Activated CD8-positive, alpha-beta memory T cell treated with anti-CD3 and anti-CD28 coated beads, Interleukin-2, amount 50 U/mL, for 4 hours (primary cell): ENCODE results near the gene PROP1.
"Not testable (repeated sequence)": the region's sequence is repeated elsewhere in the genome, so short reads cannot be mapped to it uniquely, and the experiment has no call there.

ENCODE experiments used
- DNase-seq: peaks from one replicate; pipeline ENCODE4 v3.0.0-alpha.2; 2020

PROP1 gene

GRCh38 chr5:177982072-177982727 lies 13.8 kb downstream of the PROP1 start:
- no peak for DNase-seq

GRCh38 chr5:177981296-177982071 lies 14.6 kb downstream of the PROP1 start:
- no peak for DNase-seq

GRCh38 chr5:177980743-177981151 lies 15.3 kb downstream of the PROP1 start:
- no peak for DNase-seq

GRCh38 chr5:177977600-177977999 lies 18.4 kb downstream of the PROP1 start:
- not testable (repeated sequence) for DNase-seq

GRCh38 chr5:177973066-177973635 lies 22.9 kb downstream of the PROP1 start:
- no peak for DNase-seq

GRCh38 chr5:177972613-177973012 lies 23.4 kb downstream of the PROP1 start:
- DNase-seq, result no peak

GRCh38 chr5:177972014-177972413 lies 24.0 kb downstream of the PROP1 start:
- not testable (repeated sequence) for DNase-seq

- DNase-seq, result no peak
These were observed 27.3 kb downstream of the PROP1 start for GRCh38 chr5:177968661-177969211.

GRCh38 chr5:177967221-177967887 lies 28.7 kb downstream of the PROP1 start:
- DNase-seq, result no peak

GRCh38 chr5:177966839-177967166 lies 29.2 kb downstream of the PROP1 start:
- no peak for DNase-seq

GRCh38 chr5:177966009-177966838 lies 29.8 kb downstream of the PROP1 start:
- no peak for DNase-seq

GRCh38 chr5:177964471-177964870 lies 31.6 kb downstream of the PROP1 start:
- DNase-seq, result no peak

- DNase-seq, result no peak
These were observed 32.1 kb downstream of the PROP1 start for GRCh38 chr5:177963966-177964365.

- no peak for DNase-seq
These were observed 36.7 kb downstream of the PROP1 start for GRCh38 chr5:177959315-177959714.

- no peak for DNase-seq
These were observed 37.3 kb downstream of the PROP1 start for GRCh38 chr5:177958696-177959095.

GRCh38 chr5:177957241-177957640 lies 38.8 kb downstream of the PROP1 start:
- DNase-seq, result no peak

- not testable (repeated sequence) for DNase-seq
These were observed 42.9 kb downstream of the PROP1 start for GRCh38 chr5:177953101-177953500.

- DNase-seq, result not testable (repeated sequence)
These were observed 46.4 kb downstream of the PROP1 start for GRCh38 chr5:177949656-177950055.

GRCh38 chr5:177949065-177949464 lies 47.0 kb downstream of the PROP1 start:
- not testable (repeated sequence) for DNase-seq

- DNase-seq, result not testable (repeated sequence)
These were observed 48.1 kb downstream of the PROP1 start for GRCh38 chr5:177947912-177948311.

- peak; percentile 32 for DNase-seq
These were observed 50.3 kb downstream of the PROP1 start for GRCh38 chr5:177945601-177946283.

GRCh38 chr5:177945145-177945544 lies 50.9 kb downstream of the PROP1 start:
- not testable (repeated sequence) for DNase-seq
